GM06990 (cell line): ENCODE results near the gene ICAM3.

Experiments used
- DNase-seq: peaks from one replicate; pipeline ENCODE4 v3.0.0-alpha.2; 2011; ENCODE audit not compliant: insufficient read length; ENCODE audit errors: extremely low read depth
- H3K27me3 ChIP-seq: replicated peaks from 2 replicates; pipeline ENCODE4 v1.6.0; 2011; ENCODE audit warnings: low read length; ENCODE audit not compliant: control insufficient read depth, insufficient read depth
- H3K36me3 ChIP-seq: 2 replicates; pipeline ENCODE4 v1.5.1; 2011; ENCODE audit warnings: low read length; ENCODE audit not compliant: control insufficient read depth, insufficient read depth
- H3K4me3 ChIP-seq: replicated peaks from 2 replicates; pipeline ENCODE4 v1.5.1; 2011; ENCODE audit warnings: low read depth, mild to moderate bottlenecking, control low read depth, low read length
- TF ChIP-seq, protein P1 (sequence below): IDR thresholded peaks from 2 replicates; pipeline ENCODE4 v1.5.1; 2011; ENCODE audit warnings: low read length, control low read depth, mild to moderate bottlenecking, inconsistent platforms; ENCODE audit not compliant: insufficient read depth, poor library complexity, severe bottlenecking

Gene ICAM3

DNA sequence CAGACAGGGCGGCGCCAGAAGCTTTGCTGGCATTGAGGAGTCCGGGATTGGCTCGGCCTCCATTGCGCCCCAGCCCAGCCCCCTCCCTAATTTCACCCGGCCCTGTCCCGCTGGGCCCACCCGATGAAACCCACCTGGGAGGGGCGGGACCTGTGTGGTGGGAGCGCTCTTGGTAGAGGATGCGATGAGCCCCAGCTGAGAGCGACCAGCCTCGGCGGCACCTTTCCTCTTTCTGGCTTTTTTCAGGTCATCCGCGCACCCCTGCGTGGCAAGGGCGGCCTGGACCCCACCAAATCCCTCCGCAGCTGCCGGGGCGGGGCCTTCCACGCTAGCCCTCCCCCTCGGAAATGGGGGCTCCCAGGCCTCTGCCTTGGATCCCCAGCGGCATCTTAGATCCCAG, 30.0 kb downstream of the ICAM3 start, which contains the start of gene ZGLP1:
Gene ZGLP1, minus strand, starts transcription at position 393 of the 400 bp plus-strand sequence.
- TF ChIP-seq, protein P1, sequence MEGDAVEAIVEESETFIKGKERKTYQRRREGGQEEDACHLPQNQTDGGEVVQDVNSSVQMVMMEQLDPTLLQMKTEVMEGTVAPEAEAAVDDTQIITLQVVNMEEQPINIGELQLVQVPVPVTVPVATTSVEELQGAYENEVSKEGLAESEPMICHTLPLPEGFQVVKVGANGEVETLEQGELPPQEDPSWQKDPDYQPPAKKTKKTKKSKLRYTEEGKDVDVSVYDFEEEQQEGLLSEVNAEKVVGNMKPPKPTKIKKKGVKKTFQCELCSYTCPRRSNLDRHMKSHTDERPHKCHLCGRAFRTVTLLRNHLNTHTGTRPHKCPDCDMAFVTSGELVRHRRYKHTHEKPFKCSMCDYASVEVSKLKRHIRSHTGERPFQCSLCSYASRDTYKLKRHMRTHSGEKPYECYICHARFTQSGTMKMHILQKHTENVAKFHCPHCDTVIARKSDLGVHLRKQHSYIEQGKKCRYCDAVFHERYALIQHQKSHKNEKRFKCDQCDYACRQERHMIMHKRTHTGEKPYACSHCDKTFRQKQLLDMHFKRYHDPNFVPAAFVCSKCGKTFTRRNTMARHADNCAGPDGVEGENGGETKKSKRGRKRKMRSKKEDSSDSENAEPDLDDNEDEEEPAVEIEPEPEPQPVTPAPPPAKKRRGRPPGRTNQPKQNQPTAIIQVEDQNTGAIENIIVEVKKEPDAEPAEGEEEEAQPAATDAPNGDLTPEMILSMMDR: no peak
- H3K36me3 ChIP-seq: no peaks in the 10 kb centered on the region; the same call in none of the 2 replicates
- H3K27me3 ChIP-seq: no peaks in the 10 kb centered on the region
- no peak within 1 kb of the TSS for H3K4me3 ChIP-seq
- DNase-seq: no peak

DNA sequence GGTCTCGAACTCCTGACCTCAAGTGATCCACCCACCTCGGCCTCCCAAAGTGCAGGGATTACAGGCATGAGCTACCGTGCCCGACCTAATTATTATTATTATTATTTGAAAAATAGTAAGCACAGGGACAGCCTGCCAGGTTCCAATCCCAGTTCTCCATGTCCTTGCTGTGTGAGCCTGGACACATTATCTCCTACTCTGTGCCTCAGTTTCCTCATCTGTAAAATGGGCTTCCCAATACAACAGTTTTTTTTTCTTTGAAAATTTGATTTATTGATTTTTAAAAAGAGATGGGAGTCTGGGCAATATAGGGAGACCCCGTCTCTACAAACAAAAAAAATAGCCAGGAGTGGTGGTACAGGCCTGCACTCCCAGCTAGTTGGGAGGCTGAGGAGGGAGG, 33.1 kb downstream of the ICAM3 start:
- H3K27me3 ChIP-seq: no peaks in the 10 kb centered on the region
- no peaks in the 10 kb centered on the region; the same call in none of the 2 replicates for H3K36me3 ChIP-seq
- TF ChIP-seq, protein P1: no peak
- no peak for DNase-seq
- no peak overlapping the region for H3K4me3 ChIP-seq

DNA sequence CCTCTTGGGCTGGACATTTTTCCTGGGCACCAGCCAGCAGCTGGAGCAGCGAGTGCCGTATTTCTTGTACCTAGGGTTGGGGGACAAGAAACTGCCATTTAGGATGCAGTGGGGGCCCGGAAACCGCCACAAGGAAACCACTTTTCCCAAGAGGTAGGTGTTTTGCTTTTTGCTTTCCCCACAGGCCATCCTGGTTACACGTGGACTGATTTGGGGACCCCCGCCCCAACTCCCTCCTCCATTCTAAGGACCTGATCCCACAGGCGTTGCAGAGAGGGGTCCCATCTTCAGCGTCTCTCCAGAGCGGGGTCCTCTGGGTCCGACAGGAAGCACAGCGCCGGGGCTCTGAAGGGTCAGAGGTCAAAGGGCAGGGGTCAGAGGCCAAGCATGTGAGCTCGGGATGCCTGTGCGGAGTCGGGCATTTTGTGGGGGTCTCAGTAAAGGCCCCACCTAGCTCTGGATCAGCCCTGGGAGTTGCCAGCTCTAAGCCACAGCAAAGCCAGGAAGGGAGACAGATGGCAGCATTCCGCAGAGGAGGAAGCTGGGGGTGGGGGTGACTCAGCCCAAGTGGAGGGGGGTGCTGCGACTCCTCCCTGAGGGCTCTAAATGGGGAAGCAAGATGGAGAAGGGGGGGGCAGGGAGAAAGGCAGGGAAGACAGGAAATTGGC, 34.2 kb downstream of the ICAM3 start:
- TF ChIP-seq, protein P1: no peak
- Histone ChIP-seq H3K27me3 (no peaks in the 10 kb centered on the region), H3K36me3 (no peaks in the 10 kb centered on the region; the same call in none of the 2 replicates), H3K4me3 (no peak overlapping the region)
- no peak for DNase-seq

DNA sequence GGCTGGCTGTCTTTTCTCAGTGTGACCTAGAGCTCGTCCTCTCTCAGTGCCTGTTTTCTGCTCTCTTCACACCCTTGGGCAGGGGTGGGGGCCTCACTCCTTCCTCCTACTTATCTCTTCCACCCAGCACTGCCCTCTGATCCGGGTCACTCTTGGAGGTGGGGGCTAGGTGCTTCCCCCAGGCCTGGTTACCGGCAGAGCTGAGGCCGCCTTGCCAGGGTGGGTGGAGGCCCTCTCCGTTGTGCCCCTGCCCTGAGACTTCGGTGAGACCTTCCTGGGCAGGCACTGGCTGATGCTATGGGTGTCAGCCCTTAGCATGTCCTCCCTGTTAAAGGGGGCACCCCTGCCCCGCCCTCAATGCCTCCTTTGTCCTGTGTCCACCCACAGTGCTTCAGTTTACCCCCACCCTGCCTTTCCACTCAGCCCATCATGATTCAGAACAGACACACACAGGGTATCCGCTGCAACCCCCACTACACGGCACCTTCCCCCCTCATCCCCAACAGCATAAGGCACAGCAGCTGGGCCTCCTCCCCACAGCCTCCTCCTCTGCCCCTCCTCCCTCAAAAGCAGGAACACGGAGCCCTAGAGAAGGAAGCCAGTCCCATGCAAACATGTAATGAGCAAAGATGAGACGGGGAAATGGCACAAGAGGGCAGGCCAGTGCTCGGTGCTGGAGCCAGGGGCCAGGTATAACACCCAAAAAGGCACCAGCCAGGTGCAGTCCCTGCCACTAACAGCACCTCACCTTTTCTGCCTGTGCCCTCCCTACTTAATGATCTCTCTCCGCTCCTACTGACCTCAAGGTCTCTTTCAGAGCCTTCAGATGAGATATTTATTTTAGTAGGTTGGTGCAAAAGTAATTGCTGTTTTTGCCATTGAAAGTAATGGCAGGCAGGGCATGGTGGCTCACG, 39.6 kb downstream of the ICAM3 start:
- Histone ChIP-seq H3K4me3 (no peak overlapping the region), H3K36me3 (no peaks in the 10 kb centered on the region; the same call in 1 of the 2 replicates), H3K27me3 (no peaks in the 10 kb centered on the region)
- TF ChIP-seq, protein P1: no peak
- no peak for DNase-seq

DNA sequence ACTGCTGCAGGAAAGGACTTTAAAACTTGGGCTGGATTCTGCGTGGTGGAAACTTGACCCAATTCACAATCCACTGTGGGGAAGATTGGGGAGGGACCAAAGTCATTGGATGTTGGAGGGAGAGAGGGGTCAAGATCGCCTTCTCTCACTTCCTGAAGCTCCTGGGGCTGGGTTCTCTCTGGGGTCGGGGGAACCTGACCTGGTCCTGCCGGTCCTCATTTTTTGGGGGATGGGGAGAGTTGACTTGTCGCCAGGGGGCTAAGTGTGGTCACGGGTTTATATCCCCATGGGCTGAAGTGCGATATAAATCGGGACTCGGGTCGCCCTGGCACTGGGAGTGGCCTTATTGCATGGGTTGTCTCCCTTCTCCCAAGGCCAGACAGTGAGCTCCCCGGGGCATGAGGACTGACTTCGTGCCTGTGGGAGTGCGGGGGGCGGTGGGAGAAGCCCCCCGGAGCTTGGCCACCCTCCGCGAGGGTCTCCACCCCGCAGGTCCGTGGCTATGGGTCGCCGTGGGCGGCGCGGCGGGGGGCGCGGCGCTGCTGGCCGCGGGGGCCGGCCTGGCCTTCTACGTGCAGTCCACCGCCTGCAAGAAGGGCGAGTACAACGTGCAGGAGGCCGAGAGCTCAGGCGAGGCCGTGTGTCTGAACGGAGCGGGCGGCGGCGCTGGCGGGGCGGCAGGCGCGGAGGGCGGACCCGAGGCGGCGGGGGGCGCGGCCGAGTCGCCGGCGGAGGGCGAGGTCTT, 43.4 kb downstream of the ICAM3 start:
- TF ChIP-seq, protein P1: no peak
- no peak for DNase-seq
- Histone ChIP-seq H3K4me3 (peak overlapping the region; percentile 62), H3K27me3 (no peaks in the 10 kb centered on the region), H3K36me3 (no peaks in the 10 kb centered on the region)
